AG10803 (cell line): ENCODE results near the gene SORL1.

ENCODE experiments used
- DNase-seq: peaks from one replicate; pipeline ENCODE4 v3.0.0; 2010; ENCODE audit warnings: low read depth
- H3K4me3 ChIP-seq: 2 replicates; pipeline ENCODE4 v1.5.1; 2011; ENCODE audit warnings: mild to moderate bottlenecking, low read length, control low read depth
- TF ChIP-seq, protein P1 (sequence below): conservative IDR thresholded peaks from 2 replicates; pipeline ENCODE4 v1.5.1; 2011; ENCODE audit warnings: mild to moderate bottlenecking, low read length, control low read depth, inconsistent platforms

Gene SORL1

DNA sequence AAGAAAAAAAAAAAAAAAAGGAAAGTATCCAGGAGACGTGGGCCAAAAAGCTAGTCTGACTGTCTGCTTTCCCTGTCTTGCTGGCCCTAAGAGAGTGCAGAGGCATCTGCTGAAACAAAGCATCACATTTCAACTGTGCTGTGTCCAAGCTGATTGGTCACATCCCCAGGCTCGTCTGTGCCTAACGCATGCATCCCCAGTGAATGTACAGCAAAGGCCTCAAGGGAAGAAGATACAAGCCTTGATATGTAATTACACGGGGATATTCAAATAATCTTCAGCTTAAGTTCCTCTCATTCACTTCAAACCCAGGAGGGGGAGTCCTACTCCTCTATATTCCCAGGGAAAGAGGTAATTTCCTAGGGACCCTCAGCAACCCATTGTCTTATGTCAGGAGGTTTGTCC is 5.4 kb upstream of the SORL1 start:
- TF ChIP-seq, protein P1, sequence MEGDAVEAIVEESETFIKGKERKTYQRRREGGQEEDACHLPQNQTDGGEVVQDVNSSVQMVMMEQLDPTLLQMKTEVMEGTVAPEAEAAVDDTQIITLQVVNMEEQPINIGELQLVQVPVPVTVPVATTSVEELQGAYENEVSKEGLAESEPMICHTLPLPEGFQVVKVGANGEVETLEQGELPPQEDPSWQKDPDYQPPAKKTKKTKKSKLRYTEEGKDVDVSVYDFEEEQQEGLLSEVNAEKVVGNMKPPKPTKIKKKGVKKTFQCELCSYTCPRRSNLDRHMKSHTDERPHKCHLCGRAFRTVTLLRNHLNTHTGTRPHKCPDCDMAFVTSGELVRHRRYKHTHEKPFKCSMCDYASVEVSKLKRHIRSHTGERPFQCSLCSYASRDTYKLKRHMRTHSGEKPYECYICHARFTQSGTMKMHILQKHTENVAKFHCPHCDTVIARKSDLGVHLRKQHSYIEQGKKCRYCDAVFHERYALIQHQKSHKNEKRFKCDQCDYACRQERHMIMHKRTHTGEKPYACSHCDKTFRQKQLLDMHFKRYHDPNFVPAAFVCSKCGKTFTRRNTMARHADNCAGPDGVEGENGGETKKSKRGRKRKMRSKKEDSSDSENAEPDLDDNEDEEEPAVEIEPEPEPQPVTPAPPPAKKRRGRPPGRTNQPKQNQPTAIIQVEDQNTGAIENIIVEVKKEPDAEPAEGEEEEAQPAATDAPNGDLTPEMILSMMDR = peak; percentile 37; the same call in 1 of the 2 replicates
- peak; percentile 6 for DNase-seq
- H3K4me3 ChIP-seq = no peak overlapping the region

DNA sequence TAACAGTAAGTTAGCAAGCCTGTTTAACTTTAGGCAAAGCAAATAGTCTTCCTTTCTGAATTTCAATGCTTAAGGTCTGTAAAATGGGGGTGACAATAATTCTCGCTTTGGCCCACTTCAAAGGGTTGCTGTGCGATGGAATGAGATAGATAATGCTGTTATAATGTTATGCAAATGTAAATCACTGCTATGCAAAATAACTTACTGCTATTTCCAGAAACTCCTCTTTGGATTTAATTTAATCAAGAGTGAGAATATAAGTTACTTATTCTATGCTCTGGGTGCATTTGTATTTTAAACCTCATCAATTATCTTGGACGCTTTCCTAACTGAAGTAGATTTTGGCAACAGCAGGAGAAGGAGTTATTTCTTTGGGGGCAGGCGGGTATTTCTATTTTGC is 4.1 kb upstream of the SORL1 start:
- TF ChIP-seq, protein P1 = no peak
- H3K4me3 ChIP-seq = no peak overlapping the region
- DNase-seq = no peak

DNA sequence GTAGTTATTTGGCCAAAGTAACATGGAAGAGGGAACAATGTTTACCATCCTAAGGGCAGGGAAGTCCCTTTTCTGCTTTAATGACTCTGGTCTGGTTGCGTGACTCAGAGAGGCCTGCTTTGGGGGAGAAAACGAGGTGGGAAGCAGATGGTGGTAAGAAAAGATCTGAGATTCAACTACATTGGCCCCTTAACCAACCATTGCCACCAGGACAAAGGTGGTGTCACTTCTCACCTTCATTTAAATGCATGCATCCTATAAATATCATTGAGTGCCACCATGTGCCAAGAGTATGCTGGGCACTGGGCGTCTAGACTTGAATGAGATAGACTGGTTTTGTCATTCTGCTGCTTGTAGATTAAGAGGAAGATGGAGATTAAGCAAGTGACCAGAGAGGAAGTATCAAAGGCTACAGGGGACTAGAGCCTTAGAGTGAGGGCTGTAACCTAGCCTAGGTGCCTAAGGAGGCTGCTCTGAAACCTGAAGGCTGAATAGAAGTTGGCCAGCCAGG is 3.6 kb upstream of the SORL1 start:
- TF ChIP-seq, protein P1 = no peak
- DNase-seq = no peak
- no peak overlapping the region for H3K4me3 ChIP-seq

DNA sequence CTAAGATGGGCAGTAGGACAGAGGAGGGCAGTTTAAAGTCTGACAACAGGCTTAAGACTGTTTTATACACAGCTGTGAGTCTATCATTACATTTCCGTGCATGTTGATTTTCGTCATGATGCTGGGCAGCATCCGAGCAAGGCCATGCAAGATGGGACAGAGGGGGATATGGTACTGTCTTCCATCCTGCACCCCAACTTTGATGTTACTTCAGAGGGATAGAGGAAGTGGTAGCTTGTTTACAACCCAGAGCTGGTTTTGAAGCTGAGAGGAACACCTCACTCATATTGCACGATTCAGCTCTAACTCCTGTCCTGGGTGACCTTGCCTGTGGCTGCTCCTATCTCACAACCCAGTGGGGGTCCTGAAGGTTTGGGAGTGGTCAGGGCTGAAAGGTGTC is 3.0 kb upstream of the SORL1 start:
- TF ChIP-seq, protein P1 = no peak
- no peak for DNase-seq
- no peak overlapping the region for H3K4me3 ChIP-seq

DNA sequence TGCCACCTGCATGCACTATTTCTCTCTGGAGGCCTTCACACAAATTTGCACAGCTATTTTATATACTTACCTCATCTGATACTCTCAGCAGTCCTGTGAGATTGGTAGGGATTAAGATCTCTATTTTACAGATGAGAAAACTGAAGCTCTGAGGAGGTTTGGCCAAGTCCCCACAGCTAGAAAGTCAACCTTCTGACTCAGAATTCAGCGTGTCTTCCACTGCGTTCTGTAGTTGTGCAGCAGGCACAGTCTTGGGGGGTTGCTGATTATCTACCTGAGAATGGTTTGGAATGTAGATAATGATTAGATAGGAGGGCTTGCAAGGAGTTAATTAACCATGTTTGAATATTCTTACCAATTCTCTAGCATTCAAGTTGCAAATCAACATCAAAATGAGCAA is 2.5 kb upstream of the SORL1 start:
- no peak overlapping the region for H3K4me3 ChIP-seq
- no peak for DNase-seq
- TF ChIP-seq, protein P1 = no peak

DNA sequence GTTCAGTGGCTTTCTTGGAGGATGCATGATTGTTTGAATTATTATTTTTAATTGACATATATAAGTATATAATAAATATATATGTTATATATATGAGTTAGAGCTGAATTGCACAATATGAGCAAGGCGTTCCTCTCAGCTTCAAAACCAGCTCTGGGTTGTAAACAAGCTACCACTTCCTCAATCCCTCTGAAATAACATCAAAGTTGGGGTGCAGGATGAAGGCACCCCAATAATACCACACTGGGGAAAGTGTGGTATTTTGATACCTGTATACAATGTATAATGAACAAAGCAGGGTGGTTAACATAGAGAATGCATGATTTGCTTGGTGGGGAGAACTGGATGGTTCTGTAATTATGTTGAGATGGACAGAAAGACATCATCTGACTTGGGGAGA is 1.7 kb upstream of the SORL1 start:
- H3K4me3 ChIP-seq = no peak overlapping the region
- no peak for DNase-seq
- TF ChIP-seq, protein P1 = no peak

DNA sequence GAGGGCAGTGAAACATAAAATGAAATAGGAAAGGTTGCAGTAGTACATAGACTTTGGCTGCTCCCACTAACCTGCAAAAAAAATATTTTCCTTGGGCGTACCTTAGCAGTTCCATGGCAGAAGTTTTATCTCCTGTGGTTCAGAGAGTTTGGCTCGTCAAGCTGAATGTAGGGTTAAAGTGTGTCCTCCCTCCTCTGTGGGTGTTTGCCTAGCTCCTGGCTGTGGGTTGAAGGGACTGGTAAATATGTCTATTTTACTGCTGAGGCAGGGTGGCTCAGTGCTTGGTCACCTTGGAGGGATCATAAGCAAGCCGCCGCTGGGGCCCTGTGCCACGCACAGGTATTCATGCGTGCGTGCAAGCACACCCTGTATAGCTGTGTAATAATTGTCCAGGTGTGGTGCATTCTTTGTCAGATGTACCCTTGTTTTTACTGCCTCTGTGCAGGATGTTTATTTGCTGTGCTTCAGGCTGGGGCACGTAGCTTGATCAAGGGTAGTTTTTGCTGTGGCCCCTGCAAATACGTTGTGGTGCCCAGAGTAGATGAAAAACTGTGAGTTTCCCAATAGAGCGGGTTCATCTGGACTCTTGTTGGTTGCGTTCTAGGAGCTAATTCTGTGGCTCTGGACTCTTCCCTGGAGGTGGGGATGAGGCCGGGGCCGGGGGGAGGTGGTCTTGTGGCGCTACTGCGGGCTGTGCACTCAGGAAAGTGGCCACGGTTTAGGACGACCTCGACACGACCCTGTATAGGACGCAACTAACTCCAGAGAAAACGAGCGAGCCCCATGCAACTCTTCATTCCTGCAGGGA is 732 bp upstream of the SORL1 start:
- H3K4me3 ChIP-seq = peak overlapping the region; percentile 53
- TF ChIP-seq, protein P1 = no peak
- DNase-seq = no peak
